Calu3 (cell line): ENCODE results near the gene MRPL37. TPM values are rescaled to one million over a fixed set of nuclear protein-coding genes. Genes with fewer than 3 reads are reported as not detected.

Source experiments
- BruUV-seq: library from RNA; stranded (reverse); fragments of 400-500 nt; replicated peaks from 2 replicates; lab custom pipeline; 2021; lab: Mats Ljungman, UMichigan
- CTCF ChIA-PET: fragments of 300-600 bp; sonication (Branson Sonifier 250); formaldehyde crosslinking; loops from one replicate; lab custom pipeline; 2022; ENCODE audit warnings: antibody characterized with exemption; lab: Charles Lee
- DNase-seq: peaks from one replicate; pipeline ENCODE4 v3.0.0; 2022
- H3K27ac Mint-ChIP-seq: one replicate; pipeline ENCODE4 v1.8.0; 2022; ENCODE audit warnings: mixed read lengths; ENCODE audit not compliant: unreplicated experiment
- H3K27me3 Mint-ChIP-seq: one replicate; pipeline ENCODE4 v1.8.0; 2022; ENCODE audit warnings: mixed read lengths; ENCODE audit not compliant: unreplicated experiment
- H3K36me3 Mint-ChIP-seq: one replicate; pipeline ENCODE4 v1.8.0; 2022; ENCODE audit warnings: mild to moderate bottlenecking, moderate library complexity, mixed read lengths; ENCODE audit not compliant: insufficient read depth, unreplicated experiment
- H3K4me1 Mint-ChIP-seq: one replicate; pipeline ENCODE4 v1.8.0; 2022; ENCODE audit warnings: mild to moderate bottlenecking, low read depth, mixed read lengths; ENCODE audit not compliant: unreplicated experiment
- H3K4me3 Mint-ChIP-seq: one replicate; pipeline ENCODE4 v1.8.0; 2022; ENCODE audit warnings: mild to moderate bottlenecking, low read depth, moderate library complexity, mixed read lengths; ENCODE audit not compliant: unreplicated experiment
- H3K9me3 Mint-ChIP-seq: one replicate; pipeline ENCODE4 v1.8.0; 2022; ENCODE audit warnings: low read depth, mixed read lengths; ENCODE audit not compliant: unreplicated experiment
- intact Hi-C: fragments of 100-400 bp; cut with micrococcal nuclease; formaldehyde crosslinking; loops from one replicate; pipeline ENCODE4 v1.10.0; 2022; ENCODE audit not compliant: unreplicated experiment
- total RNA-seq: library from RNA; stranded (reverse); gene quantifications from 2 replicates; pipeline ENCODE4 v1.2.3, GENCODE V29; 2022
- TF ChIP-seq, protein P1 (sequence below): fragments of 200-600 bp; IDR thresholded peaks from one replicate; pipeline ENCODE4 v1.8.0; 2022; ENCODE audit warnings: antibody characterized with exemption; ENCODE audit not compliant: unreplicated experiment

MRPL37 gene
- total RNA-seq, 1 experiment from 2014 or later, result 105 TPM

- intact Hi-C loops, result no loop called here
- Mint-ChIP-seq H3K9me3 (no peaks in the 10 kb centered on the region), H3K36me3 (no peaks in the 10 kb centered on the region), H3K27me3 (no peaks in the 10 kb centered on the region), H3K27ac (no peak overlapping the region), H3K4me1 (peaks cover 9% of the 10 kb centered on the region), H3K4me3 (no peak overlapping the region)
- TF ChIP-seq, protein P1, sequence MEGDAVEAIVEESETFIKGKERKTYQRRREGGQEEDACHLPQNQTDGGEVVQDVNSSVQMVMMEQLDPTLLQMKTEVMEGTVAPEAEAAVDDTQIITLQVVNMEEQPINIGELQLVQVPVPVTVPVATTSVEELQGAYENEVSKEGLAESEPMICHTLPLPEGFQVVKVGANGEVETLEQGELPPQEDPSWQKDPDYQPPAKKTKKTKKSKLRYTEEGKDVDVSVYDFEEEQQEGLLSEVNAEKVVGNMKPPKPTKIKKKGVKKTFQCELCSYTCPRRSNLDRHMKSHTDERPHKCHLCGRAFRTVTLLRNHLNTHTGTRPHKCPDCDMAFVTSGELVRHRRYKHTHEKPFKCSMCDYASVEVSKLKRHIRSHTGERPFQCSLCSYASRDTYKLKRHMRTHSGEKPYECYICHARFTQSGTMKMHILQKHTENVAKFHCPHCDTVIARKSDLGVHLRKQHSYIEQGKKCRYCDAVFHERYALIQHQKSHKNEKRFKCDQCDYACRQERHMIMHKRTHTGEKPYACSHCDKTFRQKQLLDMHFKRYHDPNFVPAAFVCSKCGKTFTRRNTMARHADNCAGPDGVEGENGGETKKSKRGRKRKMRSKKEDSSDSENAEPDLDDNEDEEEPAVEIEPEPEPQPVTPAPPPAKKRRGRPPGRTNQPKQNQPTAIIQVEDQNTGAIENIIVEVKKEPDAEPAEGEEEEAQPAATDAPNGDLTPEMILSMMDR, result no peak
- BruUV-seq, result no TSS peak
- CTCF ChIA-PET, result no interaction called here
- DNase-seq, result no peak
These were observed 50.7 kb downstream of the MRPL37 start for GRCh38 chr1:54250670-54251069.

GRCh38 chr1:54252371-54252936 is 52.5 kb downstream of the MRPL37 start:
- intact Hi-C loops, result no loop called here
- Mint-ChIP-seq H3K27ac (no peak overlapping the region), H3K9me3 (no peaks in the 10 kb centered on the region), H3K36me3 (no peaks in the 10 kb centered on the region), H3K27me3 (no peaks in the 10 kb centered on the region), H3K4me1 (peaks cover 9% of the 10 kb centered on the region), H3K4me3 (no peak overlapping the region)
- TF ChIP-seq, protein P1, result no peak
- CTCF ChIA-PET, result no interaction called here
- BruUV-seq, result no TSS peak
- no peak for DNase-seq

- no peaks in the 10 kb centered on the region for H3K36me3 Mint-ChIP-seq
- H3K27ac Mint-ChIP-seq, result no peak overlapping the region
- CTCF ChIA-PET, result no interaction called here
- no peaks in the 10 kb centered on the region for H3K9me3 Mint-ChIP-seq
- intact Hi-C loops, result no loop called here
- H3K4me3 Mint-ChIP-seq, result no peak overlapping the region
- H3K4me1 Mint-ChIP-seq, result peaks cover 9% of the 10 kb centered on the region
- TF ChIP-seq, protein P1, result no peak
- no peak for DNase-seq
- no peaks in the 10 kb centered on the region for H3K27me3 Mint-ChIP-seq
- no TSS peak for BruUV-seq
These were observed 53.5 kb downstream of the MRPL37 start for GRCh38 chr1:54253480-54253879.

- BruUV-seq, result no TSS peak
- Mint-ChIP-seq H3K27me3 (no peaks in the 10 kb centered on the region), H3K4me1 (peaks cover 9% of the 10 kb centered on the region), H3K36me3 (no peaks in the 10 kb centered on the region), H3K4me3 (no peak overlapping the region), H3K9me3 (no peaks in the 10 kb centered on the region), H3K27ac (no peak overlapping the region)
- no peak for DNase-seq
- TF ChIP-seq, protein P1, result no peak
- CTCF ChIA-PET, result no interaction called here
- intact Hi-C loops, result no loop called here
These were observed 54.1 kb downstream of the MRPL37 start for GRCh38 chr1:54254055-54254454.
